Embryonic facial prominence (tissue), 1 donor: Measurements from ENCODE around the gene MXRA7.

Experiments
- DNase-seq: peaks from one replicate; pipeline ENCODE4 v3.0.0-alpha.2; 2016; ENCODE audit errors: extremely low spot score

Gene MXRA7

DNA sequence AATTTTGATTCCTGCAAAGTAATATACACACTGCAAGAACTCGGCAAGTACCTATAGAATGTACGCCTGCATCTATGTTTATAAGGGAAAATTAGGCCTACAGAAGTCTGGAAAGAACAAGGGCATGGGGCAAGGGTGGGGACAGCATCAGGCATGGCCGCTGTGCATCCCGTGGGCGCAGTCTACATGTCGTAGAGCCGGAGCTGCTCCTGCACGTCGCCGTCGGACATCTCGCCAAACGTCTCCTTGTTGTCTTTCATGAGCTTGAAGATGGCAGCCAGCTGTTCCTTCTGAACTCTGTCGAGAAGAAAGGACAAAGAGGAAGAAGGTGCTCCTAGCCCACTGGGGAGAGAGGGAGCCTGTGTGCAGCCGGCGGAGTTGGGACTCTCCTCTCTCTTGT is 33.4 kb downstream of the MXRA7 start:
- DNase-seq, result no peak

DNA sequence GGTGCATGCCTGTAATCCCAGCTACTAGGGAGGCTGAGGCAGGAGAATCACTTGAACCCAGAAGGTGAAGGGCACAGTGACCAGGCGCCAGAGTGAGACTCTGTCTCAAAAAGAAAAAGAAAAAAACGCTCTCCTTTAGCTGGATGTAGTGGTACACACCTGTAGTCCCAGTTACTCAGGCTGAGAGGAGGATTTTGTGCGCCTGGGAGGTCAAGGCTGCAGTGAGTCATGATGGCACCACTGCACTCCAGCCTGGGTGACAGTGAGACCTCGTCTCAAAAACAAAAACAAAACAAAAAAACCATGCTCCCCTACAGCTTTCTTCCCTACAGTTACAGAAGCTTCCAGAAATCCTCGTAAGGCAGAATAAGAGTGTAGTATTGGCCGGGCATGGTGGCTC is 34.1 kb downstream of the MXRA7 start:
- DNase-seq, result no peak

DNA sequence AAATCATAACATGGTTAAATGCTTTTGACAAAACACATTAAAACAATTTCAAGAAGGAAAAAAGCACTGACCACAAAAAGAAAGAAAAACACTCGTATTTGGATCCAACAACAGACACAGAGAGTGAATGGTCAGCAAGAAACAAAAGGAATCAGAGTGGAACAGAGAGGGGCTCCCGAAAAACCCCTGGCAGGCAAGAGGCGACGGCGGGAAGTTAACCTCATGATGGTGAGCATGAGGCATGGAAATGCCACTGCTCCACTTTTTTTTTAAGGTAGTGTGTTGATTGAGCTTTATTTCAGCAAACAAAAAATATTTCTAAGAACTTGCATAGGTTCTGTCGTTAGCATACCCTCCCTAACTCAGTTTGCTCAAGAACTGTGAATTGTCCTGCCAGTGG is 35.1 kb downstream of the MXRA7 start:
- no peak for DNase-seq

DNA sequence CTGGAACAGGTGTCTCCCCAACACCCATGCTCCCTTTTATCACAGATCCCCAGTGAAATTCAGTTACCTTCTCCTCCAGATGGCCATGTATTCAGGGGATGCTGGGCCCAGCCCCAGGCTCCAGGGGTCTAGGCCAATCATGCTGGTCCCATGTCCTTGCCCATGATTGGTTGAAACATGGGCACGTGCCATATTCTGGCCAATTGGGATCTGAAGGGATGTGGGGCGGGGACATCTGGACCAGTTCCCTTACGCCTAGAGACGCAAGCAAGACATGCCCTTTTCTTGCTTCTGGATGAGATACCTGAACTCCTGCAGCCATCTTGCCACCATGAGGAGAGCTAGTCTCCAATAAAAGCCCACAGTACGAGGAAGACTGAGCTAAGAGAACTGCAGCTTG is 36.2 kb downstream of the MXRA7 start:
- DNase-seq, result no peak

DNA sequence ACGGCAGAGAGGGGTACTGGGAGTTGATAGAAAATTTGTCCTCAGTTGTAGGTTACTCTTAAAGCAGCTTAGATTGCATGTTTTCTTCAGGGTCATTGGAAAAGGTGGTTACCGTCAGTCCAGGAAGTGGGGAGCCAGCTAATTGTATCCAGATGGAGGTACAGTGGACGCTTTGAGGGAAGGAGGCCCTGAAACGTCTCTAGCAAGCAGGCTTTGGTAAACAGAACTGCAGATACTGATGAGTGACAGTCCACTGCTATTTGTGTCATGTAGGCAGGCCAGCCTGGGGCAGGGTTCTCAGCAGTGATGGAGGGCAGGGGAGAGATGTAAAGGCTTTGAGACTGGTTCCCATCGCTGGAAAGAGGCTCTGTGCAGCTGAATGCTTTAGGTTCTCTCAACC is 37.0 kb downstream of the MXRA7 start:
- DNase-seq, result no peak

DNA sequence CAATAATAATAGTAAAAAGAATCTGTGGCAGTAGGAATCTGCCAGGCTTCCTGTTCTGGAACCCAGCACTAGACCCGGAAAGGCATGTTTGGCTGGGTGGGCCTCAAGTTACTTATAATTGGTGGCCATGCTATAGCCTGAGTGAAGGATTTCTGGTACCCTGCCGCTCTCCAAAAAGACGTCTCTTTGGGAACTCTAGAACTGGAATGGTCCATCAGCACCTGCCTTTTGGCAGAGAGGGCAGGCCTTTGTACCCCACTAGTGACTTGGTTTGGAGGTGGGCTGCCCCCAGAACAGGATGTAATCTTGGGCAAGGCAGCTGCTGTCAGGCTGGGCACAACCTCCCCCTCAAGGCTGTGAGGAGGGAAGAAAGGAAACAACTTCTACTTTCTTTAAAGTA is 37.9 kb downstream of the MXRA7 start:
- no peak for DNase-seq

DNA sequence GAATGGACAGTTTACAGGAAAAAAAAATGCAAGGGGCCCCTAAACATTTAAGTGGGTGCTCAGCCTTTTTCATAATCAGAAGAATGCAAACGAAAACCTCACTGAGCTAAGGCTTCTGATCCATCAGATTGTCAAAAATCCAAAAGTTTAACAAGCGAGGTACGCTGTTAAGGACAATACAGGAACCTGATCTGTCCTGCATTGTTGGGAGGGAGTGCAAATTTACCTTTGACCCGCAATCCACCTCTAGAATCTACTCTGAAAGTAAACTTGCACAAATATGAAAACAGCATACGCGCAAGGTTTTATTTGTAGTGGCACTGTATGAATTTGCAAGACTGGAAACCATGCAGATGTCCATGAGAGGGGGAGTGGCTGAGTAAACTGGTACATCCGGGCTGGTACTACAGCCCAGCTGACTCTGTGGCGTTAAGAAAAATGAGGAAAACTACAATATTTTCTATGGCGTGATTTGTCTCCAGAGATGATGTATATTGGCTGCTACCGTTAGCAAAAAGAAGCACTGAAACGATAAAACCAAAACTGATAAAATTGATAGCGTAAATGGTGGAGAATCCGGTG is 38.4 kb downstream of the MXRA7 start:
- DNase-seq, result no peak

DNA sequence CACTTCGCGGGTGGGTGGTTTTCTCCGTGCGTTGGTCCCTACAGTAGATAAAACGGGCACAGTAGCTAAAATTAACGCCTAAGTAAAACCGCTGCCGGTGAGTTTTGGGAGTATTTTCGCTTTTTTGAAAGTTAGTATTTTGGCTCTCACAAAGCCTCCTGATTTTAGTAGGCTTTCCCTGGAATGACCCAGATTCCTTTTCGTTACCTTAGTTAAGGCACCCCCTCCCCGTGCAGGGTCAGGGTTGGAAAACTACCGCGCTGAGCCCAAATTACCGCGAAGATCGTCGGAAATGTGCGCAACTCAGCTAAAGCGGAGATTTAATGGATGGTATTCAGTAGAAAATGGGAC is 38.9 kb downstream of the MXRA7 start:
- no peak for DNase-seq

DNA sequence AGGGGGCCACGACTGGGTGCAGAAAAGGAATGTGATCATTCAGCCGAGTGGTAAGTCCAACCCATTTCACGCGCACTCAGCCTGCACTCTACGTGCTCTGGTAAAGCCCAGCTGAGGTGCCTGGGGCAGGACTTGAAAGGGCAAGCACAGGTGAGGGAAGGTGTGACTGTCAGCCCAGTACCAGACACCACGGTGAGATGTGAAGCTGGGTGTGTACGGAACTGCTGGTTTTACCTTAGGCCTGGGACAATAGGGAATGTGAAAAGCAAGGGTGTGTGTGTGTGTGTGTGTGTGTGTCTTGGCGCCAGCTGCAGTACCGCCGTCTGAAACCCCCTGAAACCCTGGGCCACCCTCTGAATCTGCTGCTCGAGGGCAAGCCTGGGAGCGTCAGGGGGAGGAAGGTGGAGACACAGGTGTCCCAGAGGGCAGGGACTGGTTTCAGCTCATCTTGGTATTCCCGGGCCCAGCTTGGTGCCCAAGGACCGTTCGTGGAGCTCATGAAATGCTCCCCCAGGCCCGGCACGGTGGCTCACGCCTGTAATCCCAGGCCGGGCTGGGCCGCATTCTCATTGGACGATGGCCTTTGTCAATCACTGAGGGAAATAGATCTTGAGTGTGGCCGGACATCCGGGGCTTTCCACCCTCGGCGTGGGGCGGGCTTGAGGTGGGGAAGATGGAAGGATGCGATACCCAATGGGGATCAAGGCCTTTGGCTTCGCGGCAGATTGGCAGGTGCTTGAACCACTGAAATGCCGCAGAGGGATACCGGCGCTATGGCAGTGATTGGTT is 39.4 kb downstream of the MXRA7 start:
- DNase-seq, result peak; percentile 98

DNA sequence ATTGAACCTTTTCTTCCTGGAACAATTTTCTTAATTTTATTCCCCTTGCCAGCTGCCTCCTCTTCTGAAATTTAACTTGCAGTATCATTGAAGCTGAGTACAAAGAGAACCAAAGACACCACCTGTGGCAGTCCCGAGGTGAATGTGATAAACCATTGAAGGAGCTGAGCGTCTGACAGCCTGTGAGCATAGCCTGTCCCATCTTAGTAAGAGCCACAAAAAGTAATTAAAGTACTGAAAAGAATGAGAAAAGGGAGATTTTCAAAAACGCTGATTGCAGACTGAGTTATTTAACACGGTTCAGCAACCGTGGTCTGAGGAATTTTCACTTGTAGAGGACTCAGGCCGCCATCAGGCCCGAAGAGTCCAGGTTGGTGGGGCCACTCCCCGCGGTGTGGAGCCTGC is 40.0 kb downstream of the MXRA7 start:
- no peak for DNase-seq

DNA sequence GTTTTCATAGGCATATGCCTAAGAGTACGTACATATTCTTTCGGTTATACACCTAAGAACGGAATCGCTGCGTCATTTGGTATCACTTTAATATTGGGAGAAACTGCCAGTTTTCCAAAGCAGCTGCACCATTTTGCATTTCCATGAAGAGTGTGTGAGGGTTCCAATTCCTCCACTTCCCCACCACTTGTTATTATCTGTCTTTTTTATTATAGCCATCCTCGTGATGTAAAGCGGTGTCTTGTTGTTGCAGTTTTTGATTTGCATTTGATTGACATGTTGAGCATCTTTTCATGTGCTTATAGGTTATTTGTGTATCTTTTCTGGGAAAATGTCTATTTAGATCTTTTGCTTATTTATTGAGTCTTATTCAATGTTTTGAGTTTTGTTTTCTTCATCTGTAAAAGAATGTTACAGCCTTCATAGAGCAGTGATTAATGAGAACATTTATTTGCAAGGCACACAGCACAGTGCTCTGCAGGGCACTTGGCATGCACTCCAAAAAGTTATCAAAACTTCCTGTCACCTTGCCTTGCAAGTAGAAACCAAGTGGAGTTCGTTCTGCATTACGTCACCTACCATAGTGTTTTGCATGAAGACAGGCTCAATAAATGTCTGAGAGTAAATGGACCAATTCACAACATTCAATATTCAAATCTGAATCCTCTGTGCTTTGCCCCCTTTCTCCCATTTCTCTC is 40.6 kb downstream of the MXRA7 start:
- no peak for DNase-seq

DNA sequence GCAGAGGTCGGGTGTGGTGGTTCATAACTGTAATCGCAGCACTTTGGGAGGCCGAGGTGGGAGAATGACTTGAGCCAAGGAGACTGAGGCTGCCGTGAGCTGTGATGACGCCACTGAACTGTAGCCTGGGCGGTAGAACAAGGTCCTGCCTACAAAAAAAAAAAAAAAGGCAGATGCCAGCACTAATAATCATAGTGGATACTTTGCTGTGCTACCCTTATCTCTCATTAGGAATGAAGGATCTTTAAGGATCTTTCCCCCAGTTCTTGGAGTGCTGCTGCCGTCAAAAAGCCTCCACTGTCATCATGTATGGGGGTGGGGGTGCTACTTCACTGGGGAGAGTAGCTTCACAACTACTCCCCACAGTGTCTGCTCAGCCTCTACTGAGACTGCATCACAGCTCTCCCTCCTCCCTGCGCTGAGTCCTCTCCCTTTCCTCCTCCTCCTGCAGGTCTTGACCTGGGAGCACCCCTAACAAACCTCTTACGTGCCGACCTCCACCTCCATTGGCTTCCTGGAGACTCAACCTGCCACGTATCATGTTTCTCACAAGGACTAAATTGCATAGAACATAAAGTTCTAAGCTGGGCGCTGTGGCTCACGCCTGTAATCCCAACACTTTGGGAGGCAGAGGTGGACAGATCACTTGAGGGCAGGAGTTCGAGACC is 42.8 kb downstream of the MXRA7 start:
- no peak for DNase-seq

DNA sequence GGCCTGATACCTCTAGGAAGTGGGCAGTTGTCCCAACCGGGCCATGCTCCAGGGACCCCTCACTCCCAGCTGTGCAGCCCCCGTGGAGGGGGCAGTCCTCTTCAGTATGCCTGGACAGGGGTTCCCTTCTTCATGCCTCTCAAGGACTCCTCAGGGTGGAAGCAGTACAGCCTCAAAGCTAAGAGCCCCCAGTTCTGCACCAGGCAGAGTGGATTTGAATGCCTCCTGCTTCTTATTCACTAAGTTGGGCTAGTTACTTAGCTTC is 43.3 kb downstream of the MXRA7 start:
- no peak for DNase-seq

DNA sequence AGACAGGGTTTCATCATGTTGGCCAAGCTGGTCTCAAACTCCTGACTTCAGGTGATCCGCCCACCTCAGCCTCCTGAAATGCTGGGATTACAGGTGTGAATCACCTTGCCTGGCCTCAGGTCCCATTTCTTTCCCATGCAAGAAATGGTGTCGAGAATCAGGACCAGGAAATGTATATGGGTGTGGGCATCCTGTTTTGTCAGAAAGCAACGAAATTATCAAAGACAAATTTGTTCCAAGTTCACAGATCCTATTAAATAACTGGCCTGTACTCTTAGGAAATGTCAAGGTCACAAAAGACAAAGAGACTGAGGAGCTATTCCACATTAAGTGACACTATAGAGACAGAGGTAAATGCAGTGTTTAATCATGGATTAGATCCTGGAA is 50.1 kb downstream of the MXRA7 start:
- DNase-seq, result no peak

DNA sequence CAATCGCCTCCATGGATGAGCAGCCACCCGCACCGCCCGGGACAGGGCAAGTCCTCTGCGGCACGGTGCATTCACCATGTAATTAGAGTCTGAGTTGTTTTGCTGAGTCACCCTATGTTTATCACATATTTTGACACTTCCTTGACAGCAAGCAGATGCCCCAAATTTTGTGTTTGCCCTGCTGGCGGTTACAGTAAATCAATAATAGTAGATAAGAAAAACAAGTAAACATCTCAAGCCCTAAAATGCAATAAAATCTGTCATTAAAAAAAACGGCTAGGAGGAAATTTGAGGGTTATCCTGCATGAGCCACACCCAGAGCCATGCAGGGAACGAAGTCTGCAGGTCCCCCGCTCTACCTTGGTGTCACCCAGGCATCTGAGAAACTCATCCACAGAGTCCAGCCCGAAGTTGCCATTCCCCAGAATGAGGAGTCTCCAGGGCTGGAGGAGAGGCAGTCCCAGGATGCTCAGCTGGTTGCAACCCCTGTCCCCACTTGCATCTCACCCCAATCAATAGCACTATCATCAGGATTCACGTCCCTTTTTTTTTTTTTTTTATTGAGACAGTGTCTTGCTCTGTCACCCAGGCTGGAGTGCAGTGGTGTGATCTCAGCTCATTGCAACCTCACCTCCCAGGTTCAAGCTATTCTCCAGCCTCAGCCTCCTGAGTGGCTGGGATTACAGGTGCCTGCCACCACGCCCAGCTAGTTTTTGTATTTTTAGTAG is 50.7 kb downstream of the MXRA7 start:
- DNase-seq, result no peak

DNA sequence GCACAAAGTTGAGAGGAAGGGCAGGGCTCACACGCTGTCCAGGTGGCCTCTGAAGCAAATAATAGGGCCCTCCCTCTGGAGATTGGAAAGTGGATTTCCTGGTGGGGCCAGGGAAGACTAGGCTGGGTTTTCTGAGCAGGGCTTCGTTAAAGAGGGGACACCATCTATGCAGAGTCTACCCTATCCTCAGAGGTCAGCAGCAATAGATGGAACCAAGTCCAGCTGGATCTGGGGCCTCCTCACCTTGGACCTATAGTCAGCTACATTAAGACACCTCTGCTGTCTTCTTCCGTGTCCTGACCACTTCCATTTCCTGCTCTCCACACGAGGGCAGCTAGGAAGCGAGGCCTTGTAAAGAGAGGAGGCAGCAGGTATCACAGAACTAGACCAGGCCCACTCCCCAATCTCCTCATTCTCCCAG is 52.5 kb downstream of the MXRA7 start:
- no peak for DNase-seq

DNA sequence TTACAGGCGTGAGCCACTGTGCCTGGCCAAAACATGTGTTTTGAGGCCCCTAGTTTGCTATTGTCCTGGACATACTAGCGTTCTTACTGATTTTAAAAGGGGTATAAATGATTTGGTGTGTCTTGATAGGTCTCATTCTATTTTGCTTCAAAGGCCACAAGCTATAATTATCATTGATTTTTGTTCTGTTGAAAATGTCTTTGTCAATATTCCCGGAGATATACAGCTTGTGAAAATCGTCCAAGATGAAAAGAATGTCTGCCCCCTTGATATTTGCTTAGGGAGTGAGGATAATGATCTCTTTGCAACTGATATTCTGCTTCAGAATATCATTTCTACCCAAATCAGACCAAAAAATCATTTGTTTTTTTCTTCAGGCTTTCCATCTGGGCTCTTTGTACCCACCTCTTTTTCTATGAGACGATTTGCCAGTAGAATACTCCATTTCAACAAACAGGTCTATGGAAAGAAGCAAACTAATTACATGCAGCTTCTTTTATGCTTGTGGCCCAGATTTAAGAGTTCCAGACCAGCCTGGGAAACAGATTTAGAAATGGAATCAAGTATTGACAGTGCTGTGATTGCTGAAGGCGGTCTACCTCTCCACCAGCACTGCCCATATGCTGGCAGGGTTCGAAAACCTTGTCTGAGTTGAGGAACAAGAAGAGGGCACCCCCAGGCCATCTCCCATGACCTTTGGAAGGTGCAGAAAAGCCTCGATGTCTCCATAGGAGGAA is 53.1 kb downstream of the MXRA7 start:
- DNase-seq, result no peak

DNA sequence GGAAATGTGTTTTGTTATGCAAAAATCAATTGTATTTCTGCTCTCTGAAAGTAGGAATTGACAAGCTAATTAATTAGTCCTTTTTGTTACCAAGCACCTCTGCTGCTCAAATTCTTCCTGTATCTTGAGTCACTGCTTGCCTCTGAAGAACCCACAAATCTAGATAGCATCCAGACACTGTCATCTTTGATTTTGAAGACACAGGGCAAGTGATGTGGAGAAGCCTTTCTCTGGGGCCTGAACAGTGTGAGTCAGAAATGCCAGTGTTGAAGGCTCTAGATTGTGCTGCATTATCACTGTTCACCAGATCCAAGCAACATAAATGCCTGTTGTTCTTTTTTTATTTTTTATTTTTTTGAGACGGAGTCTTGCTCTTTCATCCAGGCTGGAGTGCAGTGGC is 56.4 kb downstream of the MXRA7 start:
- no peak for DNase-seq

DNA sequence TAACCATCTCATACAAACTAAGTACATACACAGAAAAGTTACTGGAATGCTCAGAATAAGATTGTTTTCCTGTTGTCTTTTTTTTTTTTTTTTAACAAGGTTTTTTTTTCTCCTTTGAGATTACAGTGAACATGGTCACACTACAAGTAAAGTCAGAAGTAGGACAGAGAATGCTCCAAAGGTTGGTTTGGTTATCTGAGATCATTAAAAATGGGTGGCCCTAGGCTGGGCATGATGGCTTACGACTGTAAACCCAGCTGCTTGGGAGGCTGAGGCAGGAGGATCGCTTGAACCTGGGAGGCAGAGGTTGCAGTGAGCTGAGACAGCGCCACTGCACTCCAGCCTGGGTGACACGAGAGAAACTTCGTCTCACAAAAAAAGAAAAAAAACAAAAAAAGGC is 60.3 kb downstream of the MXRA7 start:
- DNase-seq, result no peak

DNA sequence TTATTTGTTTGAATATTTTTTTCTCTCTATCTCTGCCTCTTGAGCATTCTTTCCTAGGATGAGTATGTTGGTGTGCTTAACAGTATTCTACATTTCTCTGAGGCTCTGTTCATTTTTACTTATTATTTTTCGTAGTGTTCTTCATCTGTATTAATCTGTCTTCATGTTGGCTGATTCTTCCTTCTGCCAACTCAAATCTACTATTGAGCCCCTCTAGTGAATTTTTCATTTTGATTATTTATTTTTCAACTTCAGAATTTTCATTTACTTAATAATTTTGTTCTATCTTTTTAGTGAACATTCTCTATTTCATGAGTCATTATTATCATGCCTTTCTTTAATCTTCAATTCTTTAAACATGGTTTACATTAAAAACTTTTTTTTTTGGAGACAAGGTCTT is 64.1 kb downstream of the MXRA7 start:
- no peak for DNase-seq

DNA sequence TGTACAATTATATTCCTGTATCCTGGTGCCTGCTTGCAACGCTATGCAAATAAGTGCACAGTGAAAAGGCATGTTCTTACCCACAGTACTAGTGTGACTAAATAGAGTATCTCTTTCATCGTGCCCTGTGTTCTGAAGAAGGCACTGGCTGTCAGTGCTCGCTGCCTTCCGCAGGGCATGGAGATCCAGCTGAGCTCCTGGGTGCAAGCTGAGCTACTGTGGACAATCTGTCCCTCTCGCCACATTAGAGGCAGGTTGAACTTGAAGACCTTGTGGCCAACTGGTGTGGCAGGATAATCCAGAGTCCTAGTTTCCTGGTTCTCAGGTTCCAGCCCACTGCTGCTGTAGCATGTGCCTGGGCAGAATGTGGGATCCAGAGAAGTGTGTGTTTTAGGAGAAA is 65.3 kb downstream of the MXRA7 start:
- DNase-seq, result no peak

DNA sequence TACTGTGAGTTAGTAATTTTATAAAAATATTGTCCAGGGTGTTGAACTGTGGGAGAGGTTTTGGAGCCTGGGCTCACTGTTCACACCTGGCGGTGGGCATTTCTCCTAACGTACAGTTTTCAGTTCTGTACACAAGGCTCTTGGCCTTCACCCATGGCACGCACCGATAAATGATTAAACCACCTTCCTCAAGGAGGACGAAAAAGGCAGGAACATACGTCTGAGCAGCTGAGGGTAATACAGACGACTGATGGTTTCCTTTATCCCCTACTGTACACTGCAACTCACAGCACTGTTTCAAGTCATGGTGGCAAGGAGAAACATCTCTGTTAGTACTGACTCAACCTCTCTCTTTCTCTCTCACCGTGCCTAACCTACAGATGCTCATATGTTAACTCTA is 65.8 kb downstream of the MXRA7 start:
- no peak for DNase-seq
